HG02840 (cell line): ENCODE results near the gene BMPR1B.

Experiments used
- ATAC-seq: cut with Tn5 transposase; IDR thresholded peaks from one replicate; pipeline ENCODE4 v1.9.1; 2021; ENCODE audit warnings: mild to moderate bottlenecking, moderate library complexity, moderate number of reproducible peaks; ENCODE audit not compliant: unreplicated experiment, low FRiP score

BMPR1B gene

GRCh38 chr4:94941706-94942105 lies 184.0 kb downstream of the BMPR1B start:
- no peak for ATAC-seq

- no peak for ATAC-seq
Observed at GRCh38 chr4:94944726-94945125, 187.0 kb downstream of the BMPR1B start.

GRCh38 chr4:94947681-94948108 lies 189.9 kb downstream of the BMPR1B start:
- ATAC-seq: no peak

GRCh38 chr4:94954251-94954650 lies 196.5 kb downstream of the BMPR1B start:
- ATAC-seq: no peak

- no peak for ATAC-seq
Observed at GRCh38 chr4:94957030-94957429, 199.3 kb downstream of the BMPR1B start.

- no peak for ATAC-seq
Observed at GRCh38 chr4:94959307-94959706, 201.6 kb downstream of the BMPR1B start.

- ATAC-seq: no peak
Observed at GRCh38 chr4:94960708-94961107, 203.0 kb downstream of the BMPR1B start.

GRCh38 chr4:94961420-94961819 lies 203.7 kb downstream of the BMPR1B start:
- no peak for ATAC-seq

GRCh38 chr4:94962484-94962883 lies 204.7 kb downstream of the BMPR1B start:
- no peak for ATAC-seq

GRCh38 chr4:94965852-94966251 lies 208.1 kb downstream of the BMPR1B start:
- no peak for ATAC-seq

- ATAC-seq: no peak
Observed at GRCh38 chr4:94968493-94968892, 210.7 kb downstream of the BMPR1B start.

- ATAC-seq: no peak
Observed at GRCh38 chr4:94970650-94971049, 212.9 kb downstream of the BMPR1B start.

- ATAC-seq: no peak
Observed at GRCh38 chr4:94974773-94975172, 217.0 kb downstream of the BMPR1B start.

- no peak for ATAC-seq
Observed at GRCh38 chr4:94976371-94977011, 218.7 kb downstream of the BMPR1B start.

GRCh38 chr4:94978904-94979303 lies 221.1 kb downstream of the BMPR1B start:
- no peak for ATAC-seq

GRCh38 chr4:94979621-94980020 lies 221.9 kb downstream of the BMPR1B start:
- no peak for ATAC-seq

- no peak for ATAC-seq
Observed at GRCh38 chr4:94995684-94996394, 238.1 kb downstream of the BMPR1B start.

GRCh38 chr4:95000076-95000648 lies 242.4 kb downstream of the BMPR1B start:
- no peak for ATAC-seq

GRCh38 chr4:95004912-95005311 lies 247.2 kb downstream of the BMPR1B start:
- ATAC-seq: no peak

- ATAC-seq: no peak
Observed at GRCh38 chr4:95007998-95008397, 250.2 kb downstream of the BMPR1B start.

GRCh38 chr4:95013236-95013635 lies 255.5 kb downstream of the BMPR1B start:
- ATAC-seq: no peak

GRCh38 chr4:95014068-95014467 lies 256.3 kb downstream of the BMPR1B start:
- no peak for ATAC-seq
